PC-9 (cell line): ENCODE results near the gene EHBP1. TPM values are rescaled to one million over a fixed set of nuclear protein-coding genes. Genes with fewer than 3 reads are reported as not detected.
"Not testable (repeated sequence)": the region's sequence is repeated elsewhere in the genome, so short reads cannot be mapped to it uniquely, and the experiment has no call there.

Experiments
- BruUV-seq: library from RNA; stranded (reverse); fragments of 400-500 nt; replicated peaks from 2 replicates; lab custom pipeline; 2021; lab: Mats Ljungman, UMichigan
- CTCF ChIA-PET: fragments of 300-600 bp; sonication (Branson Sonifier 250); formaldehyde crosslinking; loops from one replicate; lab custom pipeline; 2022; ENCODE audit warnings: antibody characterized with exemption; lab: Charles Lee
- POLR2A ChIA-PET: fragments of 300-600 bp; sonication (Branson Sonifier 250); formaldehyde crosslinking; loops from one replicate; lab custom pipeline; 2022; ENCODE audit warnings: antibody characterized with exemption; ENCODE audit not compliant: unreplicated experiment; lab: Charles Lee
- DNase-seq, 2 experiments: peaks; one replicate each; pipeline versions ENCODE4 v3.0.0 to v3.0.0-alpha.2; 2015 to 2022; ENCODE audit warnings: mixed read lengths in 1 of 2
- H2AFZ ChIP-seq: fragments of 200-600 bp; sonication (generic); 2 replicates; pipeline ENCODE4 v1.8.1; 2017; ENCODE audit warnings: antibody characterized with exemption
- H3F3A ChIP-seq: fragments of 200-600 bp; sonication (generic); 2 replicates; pipeline ENCODE4 v1.8.1; 2017; ENCODE audit warnings: antibody characterized with exemption, mild to moderate bottlenecking, low read depth; ENCODE audit not compliant: insufficient read depth
- H3K27ac ChIP-seq: fragments of 200-600 bp; sonication (generic); 2 replicates; pipeline ENCODE4 v1.6.1; 2016; ENCODE audit warnings: mixed run types
- H3K27me3 ChIP-seq: fragments of 200-600 bp; sonication (generic); 2 replicates; pipeline ENCODE4 v1.6.1; 2016; ENCODE audit warnings: low read depth, mixed run types; ENCODE audit not compliant: insufficient read depth
- H3K36me3 ChIP-seq: fragments of 200-600 bp; sonication (generic); 2 replicates; pipeline ENCODE4 v1.6.1; 2016; ENCODE audit warnings: low read depth, mixed run types
- H3K4me1 ChIP-seq: fragments of 200-600 bp; sonication (generic); replicated peaks from 2 replicates; pipeline ENCODE4 v1.6.1; 2016; ENCODE audit warnings: mixed run types; ENCODE audit not compliant: insufficient read depth
- H3K4me2 ChIP-seq: fragments of 200-600 bp; sonication (generic); 2 replicates; pipeline ENCODE4 v1.6.1; 2017; ENCODE audit warnings: mixed run types
- H3K4me3 ChIP-seq: fragments of 200-600 bp; sonication (generic); 2 replicates; pipeline ENCODE4 v1.6.1; 2016; ENCODE audit warnings: mixed run types
- H3K79me2 ChIP-seq: fragments of 200-600 bp; sonication (generic); 2 replicates; pipeline ENCODE4 v1.6.1; 2017; ENCODE audit warnings: low read depth, mixed run types
- H3K9me2 ChIP-seq: fragments of 200-600 bp; sonication (generic); 2 replicates; pipeline ENCODE4 v1.8.1; 2017; ENCODE audit warnings: mild to moderate bottlenecking; ENCODE audit not compliant: insufficient read depth
- H3K9me3 ChIP-seq: fragments of 200-600 bp; sonication (generic); 2 replicates; pipeline ENCODE4 v1.8.1; 2016; ENCODE audit warnings: low read depth; ENCODE audit not compliant: insufficient read depth
- H4K20me1 ChIP-seq: fragments of 200-600 bp; sonication (generic); 2 replicates; pipeline ENCODE4 v1.8.1; 2017; ENCODE audit not compliant: insufficient read depth
- CTCF ChIP-seq: fragments of 200-600 bp; sonication (generic); conservative IDR thresholded peaks from 2 replicates; pipeline ENCODE4 v1.6.1; 2017; ENCODE audit warnings: mixed run types, antibody characterized with exemption, mild to moderate bottlenecking, moderate library complexity
- EZH2 ChIP-seq: fragments of 200-600 bp; sonication (generic); IDR thresholded peaks from 2 replicates; pipeline ENCODE4 v1.8.0; 2017; ENCODE audit warnings: antibody characterized with exemption, low read depth
- intact Hi-C: fragments of 100-400 bp; cut with micrococcal nuclease; formaldehyde crosslinking; loops from one replicate; pipeline ENCODE4 v1.10.0; 2022; ENCODE audit not compliant: unreplicated experiment
- total RNA-seq: library from RNA; stranded (reverse); gene quantifications from 2 replicates; pipeline ENCODE4 v1.2.3, GENCODE V29; 2021

EHBP1 gene
- total RNA-seq, 1 experiment from 2014 or later = 100 TPM

GRCh38 chr2:62747876-62748275, 42.4 kb downstream of the EHBP1 start:
- H3K4me3 ChIP-seq = no peak overlapping the region
- H4K20me1 ChIP-seq = no peaks in the 10 kb centered on the region
- H3K9me2 ChIP-seq = no peaks in the 10 kb centered on the region
- H3F3A ChIP-seq = no peaks in the 10 kb centered on the region; the same call in 1 of the 2 replicates
- H3K79me2 ChIP-seq = peaks cover 60% of the 10 kb centered on the region
- DNase-seq = no peak
- intact Hi-C loops = no loop called here
- no peaks in the 10 kb centered on the region for H3K36me3 ChIP-seq
- ChIA-PET CTCF (no interaction called here), POLR2A (no interaction called here)
- no peak overlapping the region for H3K4me2 ChIP-seq
- no peaks in the 10 kb centered on the region for H3K9me3 ChIP-seq
- no peak overlapping the region for H2AFZ ChIP-seq
- no peaks in the 10 kb centered on the region for H3K4me1 ChIP-seq
- no peaks in the 10 kb centered on the region for H3K27me3 ChIP-seq
- no peak overlapping the region for H3K27ac ChIP-seq
- TF ChIP-seq EZH2 (no peak), CTCF (no peak)
- BruUV-seq = no TSS peak

- intact Hi-C loops, BruUV-seq, H3K27me3 ChIP-seq: not testable (repeated sequence)
Measured at GRCh38 chr2:62749111-62749510, 43.6 kb downstream of the EHBP1 start.

DNA sequence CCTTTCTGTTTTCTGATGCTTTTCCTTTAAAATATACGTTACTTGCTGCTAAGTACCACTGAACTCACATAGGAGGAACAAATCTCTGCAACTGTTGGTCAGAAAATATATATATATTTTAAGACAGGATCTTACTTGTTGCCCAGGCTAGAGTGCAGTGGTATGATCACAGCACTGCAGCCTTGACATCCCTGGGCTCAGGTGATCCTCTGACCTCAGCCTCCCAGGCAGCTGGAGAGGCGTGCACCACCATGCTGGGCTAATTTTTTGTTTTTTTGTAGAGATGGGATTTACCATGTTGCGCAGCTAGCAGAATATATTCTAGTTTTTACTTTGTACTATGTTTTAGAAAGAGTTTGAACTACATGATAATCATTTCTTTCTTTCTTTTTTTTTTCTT, 51.5 kb downstream of the EHBP1 start:
- Histone ChIP-seq H4K20me1 (no peaks in the 10 kb centered on the region), H3K27me3 (no peaks in the 10 kb centered on the region), H3K27ac (no peak overlapping the region), H3K9me2 (no peaks in the 10 kb centered on the region), H3K79me2 (peaks cover 43% of the 10 kb centered on the region), H3K9me3 (no peaks in the 10 kb centered on the region), H3K4me2 (no peak overlapping the region), H3K4me3 (no peak overlapping the region), H3F3A (no peaks in the 10 kb centered on the region), H2AFZ (no peak overlapping the region), H3K36me3 (no peaks in the 10 kb centered on the region), H3K4me1 (no peaks in the 10 kb centered on the region)
- no peak for DNase-seq
- BruUV-seq = no TSS peak
- ChIA-PET CTCF (interaction anchor here (0.6 kb wide), 2 partner anchors 8 to 13 kb away, joined by 6 to 10 read pairs; no protein-coding TSS in a partner anchor), POLR2A (interaction anchor here (0.5 kb wide), 1 partner anchor 97 kb away, joined by 4 read pairs; no protein-coding TSS in a partner anchor)
- TF ChIP-seq CTCF = no peak
- TF ChIP-seq EZH2 = no peak
- intact Hi-C loops = no loop called here

More at GRCh38 chr2:62749111-62749510, 43.6 kb downstream of the EHBP1 start:
- H3F3A ChIP-seq, H3K4me1 ChIP-seq, H3K9me2 ChIP-seq, H3K4me2 ChIP-seq, CTCF ChIA-PET, H4K20me1 ChIP-seq, H3K4me3 ChIP-seq, DNase-seq, H2AFZ ChIP-seq, POLR2A ChIA-PET, H3K9me3 ChIP-seq, H3K36me3 ChIP-seq, H3K27ac ChIP-seq: not testable (repeated sequence)
- peaks cover 48% of the 10 kb centered on the region for H3K79me2 ChIP-seq

DNA sequence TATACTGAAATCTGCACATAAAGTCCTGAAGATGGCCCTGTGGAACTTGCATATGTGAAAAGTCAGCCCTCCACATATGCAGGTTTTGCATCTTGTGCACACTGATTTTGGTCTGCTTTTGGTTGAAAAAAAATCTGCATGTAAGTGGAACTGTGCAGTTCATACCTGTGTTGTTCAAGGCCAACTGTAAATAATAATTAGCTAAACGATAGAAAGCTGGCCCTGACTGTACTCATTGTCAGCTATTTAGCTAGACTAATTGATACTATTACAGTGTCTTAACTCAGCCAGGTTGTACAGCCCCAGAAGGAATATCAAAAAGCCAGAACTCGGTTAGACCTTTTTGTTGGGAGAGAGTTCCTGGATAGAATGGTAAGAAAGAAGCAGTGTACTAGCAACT, 54.5 kb downstream of the EHBP1 start:
- H3K9me3 ChIP-seq = no peaks in the 10 kb centered on the region

More for the DNA sequence above, 54.5 kb downstream of the EHBP1 start:
- intact Hi-C loops = no loop called here
- no peak overlapping the region for H3K4me3 ChIP-seq
- ChIA-PET CTCF (no interaction called here), POLR2A (no interaction called here)
- no peak overlapping the region for H2AFZ ChIP-seq
- H3K4me2 ChIP-seq = no peak overlapping the region
- H3K9me2 ChIP-seq = no peaks in the 10 kb centered on the region
- no peaks in the 10 kb centered on the region for H3K4me1 ChIP-seq
- no peaks in the 10 kb centered on the region for H3F3A ChIP-seq
- no peak overlapping the region for H3K27ac ChIP-seq
- H3K79me2 ChIP-seq = peaks cover 54% of the 10 kb centered on the region
- H4K20me1 ChIP-seq = no peaks in the 10 kb centered on the region
- TF ChIP-seq CTCF (no peak), EZH2 (no peak)
- peaks cover 9% of the 10 kb centered on the region; the same call in 1 of the 2 replicates for H3K36me3 ChIP-seq
- no peak for DNase-seq
- H3K27me3 ChIP-seq = no peaks in the 10 kb centered on the region
- no TSS peak for BruUV-seq
